ENCODE results near the gene PSMC2.
A peak's percentile ranks its signal among the peaks of the same experiment; 100 is the strongest.

The PSMC2 gene

GRCh38 chr7:103347507-103348267 lies at the start of gene PSMC2:
PSMC2 (plus strand) TSS chr7:103347643; CDS start chr7:103347712, 69 bp downstream.
- no peaks in the 10 kb centered on the region for H3K27me3 Mint-ChIP-seq (ENCODE audit: low read depth)

GRCh38 chr7:103297837-103298179 lies 49.6 kb upstream of the PSMC2 start:
- Mint-ChIP-seq H3K27ac (peak overlapping the region; percentile 22 to 83 (median 82)), H3K36me3 (ENCODE audit: low read depth) (peaks cover 31% of the 10 kb centered on the region), H3K27me3 (ENCODE audit: low read depth) (peaks cover 7% of the 10 kb centered on the region), H3K4me3 (peak overlapping the region; percentile 87 to 90 (median 88)), H3K9me3 (no peaks in the 10 kb centered on the region), H3K4me1 (peaks cover 16% of the 10 kb centered on the region)
- TF ChIP-seq CTCF (IDR thresholded peaks at IDR 0.05; ENCODE audit: unreplicated experiment in 3 of 3) = no peak

More at GRCh38 chr7:103347507-103348267, at the start of gene PSMC2:
- peaks cover 51% of the 10 kb centered on the region for H3K4me1 Mint-ChIP-seq
- peak within 1 kb of the TSS; percentile 98 for H3K27ac Mint-ChIP-seq
- TF ChIP-seq CTCF (IDR thresholded peaks at IDR 0.05; ENCODE audit: unreplicated experiment in 3 of 3) = no peak
- H3K36me3 Mint-ChIP-seq (ENCODE audit: low read depth) = peaks cover 9% of the 10 kb centered on the region
- peak within 1 kb of the TSS; percentile 95 to 100 (median 96) for H3K4me3 Mint-ChIP-seq
- H3K9me3 Mint-ChIP-seq = no peaks in the 10 kb centered on the region

- peaks cover 46% of the 10 kb centered on the region for H3K36me3 Mint-ChIP-seq (ENCODE audit: low read depth)
- peaks cover 16% of the 10 kb centered on the region for H3K4me1 Mint-ChIP-seq
- no peak overlapping the region for H3K27ac Mint-ChIP-seq
- TF ChIP-seq CTCF (IDR thresholded peaks at IDR 0.05; ENCODE audit: unreplicated experiment in 3 of 3) = no peak
- H3K4me3 Mint-ChIP-seq = no peak overlapping the region
- no peaks in the 10 kb centered on the region for H3K9me3 Mint-ChIP-seq
- H3K27me3 Mint-ChIP-seq (ENCODE audit: low read depth) = peaks cover 3% of the 10 kb centered on the region
Observed at GRCh38 chr7:103299660-103300059, 47.8 kb upstream of the PSMC2 start.

GRCh38 chr7:103301441-103301840 lies 46.0 kb upstream of the PSMC2 start:
- H3K36me3 Mint-ChIP-seq (ENCODE audit: low read depth) = peaks cover 57% of the 10 kb centered on the region
- H3K9me3 Mint-ChIP-seq = no peaks in the 10 kb centered on the region
- peaks cover 16% of the 10 kb centered on the region for H3K4me1 Mint-ChIP-seq
- peaks cover 3% of the 10 kb centered on the region for H3K27me3 Mint-ChIP-seq (ENCODE audit: low read depth)
- TF ChIP-seq CTCF (IDR thresholded peaks at IDR 0.05; ENCODE audit: unreplicated experiment in 3 of 3) = no peak
- no peak overlapping the region for H3K4me3 Mint-ChIP-seq
- H3K27ac Mint-ChIP-seq = no peak overlapping the region

GRCh38 chr7:103307503-103308231 lies 39.8 kb upstream of the PSMC2 start:
- TF ChIP-seq CTCF (IDR thresholded peaks at IDR 0.05; ENCODE audit: unreplicated experiment in 3 of 3) = no peak
- Mint-ChIP-seq H3K27me3 (ENCODE audit: low read depth) (no peaks in the 10 kb centered on the region), H3K36me3 (ENCODE audit: low read depth) (peaks cover 71% of the 10 kb centered on the region), H3K4me1 (no peaks in the 10 kb centered on the region), H3K4me3 (no peak overlapping the region), H3K9me3 (no peaks in the 10 kb centered on the region), H3K27ac (no peak overlapping the region)

Data from nephron (organoid).